SK-N-SH (cell line): ENCODE data around the gene PHETA2. TPM values are rescaled to one million over a fixed set of nuclear protein-coding genes. Genes with fewer than 3 reads are reported as not detected.

ENCODE experiments used
- CTCF ChIA-PET: fragments of 300-600, 350-600 bp; formaldehyde crosslinking; extraction: SDS; loops from one replicate; lab custom pipeline; 2021; lab: Yijun Ruan, JAX
- POLR2A ChIA-PET: fragments of 350-600 bp; sonication (Branson Sonifier 250); formaldehyde crosslinking; extraction: SDS; loops from one replicate; lab custom pipeline; 2020; ENCODE audit warnings: antibody characterized with exemption, inconsistent platforms; lab: Yijun Ruan, JAX
- DNase-seq: peaks from one replicate; pipeline ENCODE4 v3.0.0; 2012
- H2AFZ ChIP-seq: fragments of 200-600 bp; sonication (generic); 2 replicates; pipeline ENCODE4 v1.8.1; 2016; ENCODE audit warnings: antibody characterized with exemption, mild to moderate bottlenecking, low read depth
- H3F3A ChIP-seq: fragments of 200-600 bp; sonication (generic); replicated peaks from 2 replicates; pipeline ENCODE3; 2016; ENCODE audit warnings: antibody characterized with exemption, mild to moderate bottlenecking; ENCODE audit not compliant: insufficient read depth
- H3K27ac ChIP-seq, 2 experiments: fragments of 200-500 bp in 1 of 2; fragments of 200-600 bp in 1 of 2; sonication (Bioruptor generic) in 1 of 2; sonication (generic), shearing (Covaris generic) in 1 of 2; 2 replicates each; pipeline versions ENCODE4 v1.5.1 to v1.6.1; 2014 to 2016; ENCODE audit warnings: low read depth in 2 of 2, inconsistent platforms in 1 of 2, low read length in 1 of 2, mild to moderate bottlenecking in 1 of 2, mixed read lengths in 1 of 2
- H3K27me3 ChIP-seq: fragments of 200-600 bp; sonication (generic), shearing (Covaris generic); 2 replicates; pipeline ENCODE4 v1.6.1; 2016; ENCODE audit warnings: mixed run types; ENCODE audit not compliant: insufficient read depth
- H3K36me3 ChIP-seq, 2 experiments: fragments of 200-500 bp in 1 of 2; fragments of 200-600 bp in 1 of 2; sonication (Bioruptor generic) in 1 of 2; sonication (generic) in 1 of 2; replicated peaks in 1 of 2; 2 replicates each; pipeline versions ENCODE3 to v1.5.1; 2014 to 2016; ENCODE audit warnings: low read length in 1 of 2, mild to moderate bottlenecking in 1 of 2; ENCODE audit not compliant: insufficient read depth in 2 of 2, control insufficient read depth in 1 of 2
- H3K4me1 ChIP-seq, 2 experiments: fragments of 200-500 bp in 1 of 2; fragments of 200-600 bp in 1 of 2; sonication (Bioruptor generic) in 1 of 2; sonication (generic), shearing (Covaris generic) in 1 of 2; 2 replicates each; pipeline versions ENCODE4 v1.5.1 to v1.6.1; 2014 to 2016; ENCODE audit warnings: low read depth in 1 of 2, low read length in 1 of 2, mixed run types in 1 of 2; ENCODE audit not compliant: insufficient read depth in 2 of 2, control insufficient read depth in 1 of 2
- H3K4me2 ChIP-seq: fragments of 200-600 bp; sonication (generic), shearing (Covaris generic); 2 replicates; pipeline ENCODE4 v1.6.1; 2017; ENCODE audit warnings: mixed run types
- H3K4me3 ChIP-seq, 2 experiments: fragments of 200-500 bp in 1 of 2; fragments of 200-600 bp in 1 of 2; sonication (Bioruptor generic) in 1 of 2; sonication (generic), shearing (Covaris generic) in 1 of 2; 2 replicates each; pipeline versions ENCODE4 v1.5.1 to v1.8.1; 2014 to 2016; ENCODE audit warnings: low read depth in 2 of 2, inconsistent platforms in 1 of 2, low read length in 1 of 2, mild to moderate bottlenecking in 1 of 2, mixed read lengths in 1 of 2, moderate library complexity in 1 of 2
- H3K79me2 ChIP-seq: fragments of 200-600 bp; sonication (generic); 2 replicates; pipeline ENCODE4 v1.8.1; 2017; ENCODE audit warnings: mild to moderate bottlenecking; ENCODE audit not compliant: insufficient read depth
- H3K9ac ChIP-seq: fragments of 200-600 bp; sonication (generic); 2 replicates; pipeline ENCODE4 v1.6.1; 2017; ENCODE audit warnings: mixed run types
- H3K9me2 ChIP-seq: fragments of 200-600 bp; sonication (generic); 2 replicates; pipeline ENCODE4 v1.6.1; 2017; ENCODE audit warnings: mixed run types
- H3K9me3 ChIP-seq: fragments of 200-600 bp; sonication (generic); 2 replicates; pipeline ENCODE4 v1.6.1; 2017; ENCODE audit warnings: mixed run types, mild to moderate bottlenecking, moderate library complexity
- H4K20me1 ChIP-seq: fragments of 200-600 bp; sonication (generic); 2 replicates; pipeline ENCODE4 v1.6.1; 2017; ENCODE audit warnings: mild to moderate bottlenecking, mixed run types; ENCODE audit not compliant: insufficient read depth
- CHD2 ChIP-seq: fragments of 150-350 bp; IDR thresholded peaks from 2 replicates; pipeline ENCODE4 v1.6.1; 2018; ENCODE audit warnings: low read length; ENCODE audit not compliant: partially characterized antibody
- EP300 ChIP-seq, 2 experiments: IDR thresholded peaks; 2 replicates each; pipeline versions ENCODE4 v1.4.0 to v1.6.1; 2012; ENCODE audit warnings: borderline replicate concordance in 1 of 2, low read depth in 1 of 2, low read length in 1 of 2
- GATA2 ChIP-seq: sonication (generic); formaldehyde crosslinking; IDR thresholded peaks from 2 replicates; pipeline ENCODE4 v1.5.0; 2020; ENCODE audit warnings: mild to moderate bottlenecking, missing genetic modification reagents
- NFIC ChIP-seq: IDR thresholded peaks from 2 replicates; pipeline ENCODE4 v1.4.0; 2012; ENCODE audit warnings: borderline replicate concordance
- POLR2AphosphoS5 ChIP-seq: IDR thresholded peaks from 2 replicates; pipeline ENCODE4 v1.6.1; 2012; ENCODE audit warnings: low read depth, low read length
- RXRA ChIP-seq: IDR thresholded peaks from 2 replicates; pipeline ENCODE4 v1.4.0; 2012; ENCODE audit warnings: low read depth, mild to moderate bottlenecking, borderline replicate concordance
- YY1 ChIP-seq: IDR thresholded peaks from 2 replicates; pipeline ENCODE4 v1.4.0; 2012; ENCODE audit warnings: low read depth, mild to moderate bottlenecking
- WGBS: methylation state at CpG from one replicate; pipeline ENCODE4 v1.1.6; 2017; ENCODE audit warnings: low lambda C conversion rate; 5-methylcytosine and 5-hydroxymethylcytosine counted together
- polyA plus RNA-seq, 3 experiments: library from polyadenylated mRNA; depleted of rRNA; stranded (reverse); fragments of >200 nt; gene quantifications; 2 replicates each; pipeline ENCODE4 v1.2.3, GENCODE V29; 2012
- TF ChIP-seq, protein P1 (sequence below): fragments of 200-600 bp; sonication (generic); IDR thresholded peaks from 2 replicates; pipeline ENCODE4 v1.6.1; 2017; ENCODE audit warnings: antibody characterized with exemption, mild to moderate bottlenecking, moderate library complexity
- TF ChIP-seq, protein P2 (sequence below): IDR thresholded peaks from 2 replicates; pipeline ENCODE4 v1.4.0; 2012; ENCODE audit warnings: low read depth, borderline replicate concordance
- TF ChIP-seq, protein P3 (sequence below): IDR thresholded peaks from 2 replicates; pipeline ENCODE4 v1.6.1; 2012; ENCODE audit warnings: mild to moderate bottlenecking, low read depth, low read length, moderate library complexity
- TF ChIP-seq, protein P4 (sequence below): IDR thresholded peaks from 2 replicates; pipeline ENCODE4 v1.4.0; 2012; ENCODE audit warnings: low read depth
- TF ChIP-seq, protein P5 (sequence below): fragments of 150-350 bp; IDR thresholded peaks from 2 replicates; pipeline ENCODE4 v1.6.1; 2016; ENCODE audit warnings: mild to moderate bottlenecking, low read depth, low read length

The PHETA2 gene
- polyA plus RNA-seq, 1 of the 3 experiments (the other 2 are of a cell fraction): 0.05 TPM

- POLR2A ChIA-PET: no interaction called here
- no peak overlapping the region for H3K27ac ChIP-seq
These were observed 417 bp upstream of the PHETA2 start for GRCh38 chr22:42073621-42074041.

More at GRCh38 chr22:42073621-42074041, 417 bp upstream of the PHETA2 start:
- Histone ChIP-seq H2AFZ (no peak overlapping the region), H3K9me3 (no peaks in the 10 kb centered on the region), H3K36me3 (no peaks in the 10 kb centered on the region), H3K4me1 (peaks cover 8 to 9% of the 10 kb centered on the region in 2 experiments; a peak in 2 of 4 replicates), H3F3A (no peaks in the 10 kb centered on the region), H3K4me2 (no peak overlapping the region), H3K9me2 (no peaks in the 10 kb centered on the region), H3K9ac (no peak overlapping the region), H3K4me3 (no peak overlapping the region), H4K20me1 (no peaks in the 10 kb centered on the region), H3K79me2 (no peaks in the 10 kb centered on the region), H3K27me3 (no peaks in the 10 kb centered on the region)
- CTCF ChIA-PET: no interaction called here
- no CpG with 5 or more reads among the region's 14 CpGs for WGBS
- DNase-seq: no peak
- TF ChIP-seq, protein P1, sequence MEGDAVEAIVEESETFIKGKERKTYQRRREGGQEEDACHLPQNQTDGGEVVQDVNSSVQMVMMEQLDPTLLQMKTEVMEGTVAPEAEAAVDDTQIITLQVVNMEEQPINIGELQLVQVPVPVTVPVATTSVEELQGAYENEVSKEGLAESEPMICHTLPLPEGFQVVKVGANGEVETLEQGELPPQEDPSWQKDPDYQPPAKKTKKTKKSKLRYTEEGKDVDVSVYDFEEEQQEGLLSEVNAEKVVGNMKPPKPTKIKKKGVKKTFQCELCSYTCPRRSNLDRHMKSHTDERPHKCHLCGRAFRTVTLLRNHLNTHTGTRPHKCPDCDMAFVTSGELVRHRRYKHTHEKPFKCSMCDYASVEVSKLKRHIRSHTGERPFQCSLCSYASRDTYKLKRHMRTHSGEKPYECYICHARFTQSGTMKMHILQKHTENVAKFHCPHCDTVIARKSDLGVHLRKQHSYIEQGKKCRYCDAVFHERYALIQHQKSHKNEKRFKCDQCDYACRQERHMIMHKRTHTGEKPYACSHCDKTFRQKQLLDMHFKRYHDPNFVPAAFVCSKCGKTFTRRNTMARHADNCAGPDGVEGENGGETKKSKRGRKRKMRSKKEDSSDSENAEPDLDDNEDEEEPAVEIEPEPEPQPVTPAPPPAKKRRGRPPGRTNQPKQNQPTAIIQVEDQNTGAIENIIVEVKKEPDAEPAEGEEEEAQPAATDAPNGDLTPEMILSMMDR: no peak
- TF ChIP-seq EP300 (IDR thresholded peaks at IDR 0.05; ENCODE audit: borderline replicate concordance in 1 of 2, low read depth in 1 of 2, low read length in 1 of 2): no peak
- no peak for TF ChIP-seq GATA2 (CRISPR knock-in tag)
- TF ChIP-seq YY1: no peak
- TF ChIP-seq, protein P2, sequence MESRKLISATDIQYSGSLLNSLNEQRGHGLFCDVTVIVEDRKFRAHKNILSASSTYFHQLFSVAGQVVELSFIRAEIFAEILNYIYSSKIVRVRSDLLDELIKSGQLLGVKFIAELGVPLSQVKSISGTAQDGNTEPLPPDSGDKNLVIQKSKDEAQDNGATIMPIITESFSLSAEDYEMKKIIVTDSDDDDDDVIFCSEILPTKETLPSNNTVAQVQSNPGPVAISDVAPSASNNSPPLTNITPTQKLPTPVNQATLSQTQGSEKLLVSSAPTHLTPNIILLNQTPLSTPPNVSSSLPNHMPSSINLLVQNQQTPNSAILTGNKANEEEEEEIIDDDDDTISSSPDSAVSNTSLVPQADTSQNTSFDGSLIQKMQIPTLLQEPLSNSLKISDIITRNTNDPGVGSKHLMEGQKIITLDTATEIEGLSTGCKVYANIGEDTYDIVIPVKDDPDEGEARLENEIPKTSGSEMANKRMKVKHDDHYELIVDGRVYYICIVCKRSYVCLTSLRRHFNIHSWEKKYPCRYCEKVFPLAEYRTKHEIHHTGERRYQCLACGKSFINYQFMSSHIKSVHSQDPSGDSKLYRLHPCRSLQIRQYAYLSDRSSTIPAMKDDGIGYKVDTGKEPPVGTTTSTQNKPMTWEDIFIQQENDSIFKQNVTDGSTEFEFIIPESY: no peak
- no peak for TF ChIP-seq NFIC
- TF ChIP-seq, protein P3, sequence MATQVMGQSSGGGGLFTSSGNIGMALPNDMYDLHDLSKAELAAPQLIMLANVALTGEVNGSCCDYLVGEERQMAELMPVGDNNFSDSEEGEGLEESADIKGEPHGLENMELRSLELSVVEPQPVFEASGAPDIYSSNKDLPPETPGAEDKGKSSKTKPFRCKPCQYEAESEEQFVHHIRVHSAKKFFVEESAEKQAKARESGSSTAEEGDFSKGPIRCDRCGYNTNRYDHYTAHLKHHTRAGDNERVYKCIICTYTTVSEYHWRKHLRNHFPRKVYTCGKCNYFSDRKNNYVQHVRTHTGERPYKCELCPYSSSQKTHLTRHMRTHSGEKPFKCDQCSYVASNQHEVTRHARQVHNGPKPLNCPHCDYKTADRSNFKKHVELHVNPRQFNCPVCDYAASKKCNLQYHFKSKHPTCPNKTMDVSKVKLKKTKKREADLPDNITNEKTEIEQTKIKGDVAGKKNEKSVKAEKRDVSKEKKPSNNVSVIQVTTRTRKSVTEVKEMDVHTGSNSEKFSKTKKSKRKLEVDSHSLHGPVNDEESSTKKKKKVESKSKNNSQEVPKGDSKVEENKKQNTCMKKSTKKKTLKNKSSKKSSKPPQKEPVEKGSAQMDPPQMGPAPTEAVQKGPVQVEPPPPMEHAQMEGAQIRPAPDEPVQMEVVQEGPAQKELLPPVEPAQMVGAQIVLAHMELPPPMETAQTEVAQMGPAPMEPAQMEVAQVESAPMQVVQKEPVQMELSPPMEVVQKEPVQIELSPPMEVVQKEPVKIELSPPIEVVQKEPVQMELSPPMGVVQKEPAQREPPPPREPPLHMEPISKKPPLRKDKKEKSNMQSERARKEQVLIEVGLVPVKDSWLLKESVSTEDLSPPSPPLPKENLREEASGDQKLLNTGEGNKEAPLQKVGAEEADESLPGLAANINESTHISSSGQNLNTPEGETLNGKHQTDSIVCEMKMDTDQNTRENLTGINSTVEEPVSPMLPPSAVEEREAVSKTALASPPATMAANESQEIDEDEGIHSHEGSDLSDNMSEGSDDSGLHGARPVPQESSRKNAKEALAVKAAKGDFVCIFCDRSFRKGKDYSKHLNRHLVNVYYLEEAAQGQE: no peak
- TF ChIP-seq RXRA: no peak
- TF ChIP-seq, protein P4, sequence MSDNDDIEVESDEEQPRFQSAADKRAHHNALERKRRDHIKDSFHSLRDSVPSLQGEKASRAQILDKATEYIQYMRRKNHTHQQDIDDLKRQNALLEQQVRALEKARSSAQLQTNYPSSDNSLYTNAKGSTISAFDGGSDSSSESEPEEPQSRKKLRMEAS: no peak
- TF ChIP-seq, protein P5, sequence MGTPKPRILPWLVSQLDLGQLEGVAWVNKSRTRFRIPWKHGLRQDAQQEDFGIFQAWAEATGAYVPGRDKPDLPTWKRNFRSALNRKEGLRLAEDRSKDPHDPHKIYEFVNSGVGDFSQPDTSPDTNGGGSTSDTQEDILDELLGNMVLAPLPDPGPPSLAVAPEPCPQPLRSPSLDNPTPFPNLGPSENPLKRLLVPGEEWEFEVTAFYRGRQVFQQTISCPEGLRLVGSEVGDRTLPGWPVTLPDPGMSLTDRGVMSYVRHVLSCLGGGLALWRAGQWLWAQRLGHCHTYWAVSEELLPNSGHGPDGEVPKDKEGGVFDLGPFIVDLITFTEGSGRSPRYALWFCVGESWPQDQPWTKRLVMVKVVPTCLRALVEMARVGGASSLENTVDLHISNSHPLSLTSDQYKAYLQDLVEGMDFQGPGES: no peak
- no peak for TF ChIP-seq CHD2
- TF ChIP-seq POLR2AphosphoS5: no peak
